ENCODE measurements around the gene TDP1. TPM values are rescaled to one million over a fixed set of nuclear protein-coding genes. Genes with fewer than 3 reads are reported as not detected.

TDP1 gene
- total RNA-seq = 10 to 100 TPM; 92.9 to 99.6 TPM

- ChIA-PET POLR2A (interaction anchor here (0.6 to 1.6 kb wide), 7 partner anchors 9 to 613 kb away, joined by 3 to 5 read pairs (median 4); no protein-coding TSS in a partner anchor), CTCF (interaction anchor here (1.8 kb wide), 1 partner anchor 17 kb away, joined by 8 read pairs; no protein-coding TSS in a partner anchor)
Measured at GRCh38 chr14:89955745-89956660, at the start of gene TDP1. TSS of gene TDP1 (plus strand) at chr14:89955927. CDS start at chr14:89963115, 7,188 bp downstream.

GRCh38 chr14:89906000-89906399 is 49.7 kb upstream of the TDP1 start:
- ChIA-PET POLR2A (interaction anchor here (0.6 kb wide), 1 partner anchor 481 kb away, joined by 15 read pairs; no protein-coding TSS in a partner anchor), CTCF (no interaction called here)

- ChIA-PET CTCF (interaction anchor here (0.8 kb wide), 1 partner anchor 158 kb away, joined by 3 read pairs; no protein-coding TSS in a partner anchor), POLR2A (no interaction called here)
Measured at GRCh38 chr14:89907655-89908054, 48.1 kb upstream of the TDP1 start.

- ChIA-PET POLR2A (no interaction called here), CTCF (interaction anchor here (1.4 kb wide), 1 partner anchor 868 kb away, joined by 3 read pairs; no protein-coding TSS in a partner anchor)
Measured at GRCh38 chr14:89908712-89909450, 46.8 kb upstream of the TDP1 start.

DNA sequence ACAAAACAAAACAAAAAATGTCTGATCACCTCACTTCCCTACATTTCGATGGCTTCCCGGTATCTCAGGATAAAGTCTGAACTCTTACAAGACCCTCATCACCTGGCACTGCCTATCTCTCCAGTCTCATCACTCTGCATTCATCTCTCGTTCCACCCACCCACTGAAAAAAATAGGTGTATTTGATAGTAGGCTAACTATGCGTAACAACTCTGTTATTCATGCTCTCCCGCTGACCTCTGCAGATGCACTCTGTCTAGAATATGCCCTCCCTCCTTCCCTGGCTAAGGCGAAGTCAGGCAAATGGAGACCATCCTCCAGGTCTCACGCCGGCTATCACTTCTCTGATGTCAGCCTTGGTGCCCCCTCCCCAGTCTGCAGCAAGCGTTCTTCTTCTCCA is 46.1 kb upstream of the TDP1 start:
- CTCF ChIA-PET = interaction anchor here (1.4 kb wide), 1 partner anchor 869 kb away, joined by 3 read pairs; no protein-coding TSS in a partner anchor

GRCh38 chr14:89910691-89911009 is 45.1 kb upstream of the TDP1 start:
- POLR2A ChIA-PET = no interaction called here
- CTCF ChIA-PET = no interaction called here

More for the DNA sequence above, 46.1 kb upstream of the TDP1 start:
- POLR2A ChIA-PET = no interaction called here

GRCh38 chr14:89911010-89911919 is 44.5 kb upstream of the TDP1 start:
- CTCF ChIA-PET = no interaction called here
- POLR2A ChIA-PET = no interaction called here

DNA sequence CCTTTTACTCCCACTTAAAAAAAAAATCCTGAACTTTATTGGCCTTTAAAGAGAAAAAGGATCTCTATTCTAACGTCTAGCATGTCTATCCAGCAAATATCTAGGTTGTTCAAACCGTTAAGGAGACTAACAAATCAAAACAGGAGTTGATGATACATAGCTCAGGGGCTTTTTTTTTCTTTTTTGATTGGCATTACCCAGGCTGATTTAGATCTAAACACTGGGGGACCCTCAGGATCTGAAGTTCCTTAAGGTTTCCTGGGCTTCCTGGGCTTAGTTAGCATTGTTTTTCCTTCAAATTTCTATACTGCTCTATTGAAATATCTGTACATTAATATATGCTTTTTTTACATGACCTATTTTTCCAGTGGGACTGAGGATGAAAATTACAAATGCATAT is 43.5 kb upstream of the TDP1 start:
- ChIA-PET POLR2A (no interaction called here), CTCF (no interaction called here)

DNA sequence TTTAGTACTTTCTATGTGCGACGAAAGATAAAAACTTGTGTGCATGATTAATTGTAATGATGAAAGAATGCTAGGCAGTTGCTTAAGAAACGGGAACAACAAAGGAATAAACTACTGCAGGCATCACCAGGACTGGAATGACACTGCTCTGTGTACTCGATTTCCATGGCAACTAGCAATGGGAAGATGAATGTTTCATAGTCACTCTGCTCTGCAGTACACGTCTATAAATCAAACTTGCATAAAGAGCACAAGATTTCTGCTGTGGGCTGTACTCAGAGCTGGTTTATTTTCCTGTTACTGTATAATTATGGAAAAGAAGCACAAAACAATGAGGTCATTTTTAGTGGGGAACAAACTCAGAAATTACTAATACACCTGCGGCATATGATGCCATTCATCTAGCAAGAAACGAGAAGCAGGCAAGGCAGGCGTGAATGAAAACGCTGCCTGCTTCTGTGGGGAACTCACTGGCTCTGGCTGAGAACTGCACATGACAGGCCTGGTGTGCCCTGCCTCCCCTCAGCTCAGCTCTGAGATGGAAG is 43.0 kb upstream of the TDP1 start:
- CTCF ChIA-PET = interaction anchor here (1.1 kb wide), 1 partner anchor 872 kb away, joined by 4 read pairs; no protein-coding TSS in a partner anchor
- POLR2A ChIA-PET = no interaction called here

DNA sequence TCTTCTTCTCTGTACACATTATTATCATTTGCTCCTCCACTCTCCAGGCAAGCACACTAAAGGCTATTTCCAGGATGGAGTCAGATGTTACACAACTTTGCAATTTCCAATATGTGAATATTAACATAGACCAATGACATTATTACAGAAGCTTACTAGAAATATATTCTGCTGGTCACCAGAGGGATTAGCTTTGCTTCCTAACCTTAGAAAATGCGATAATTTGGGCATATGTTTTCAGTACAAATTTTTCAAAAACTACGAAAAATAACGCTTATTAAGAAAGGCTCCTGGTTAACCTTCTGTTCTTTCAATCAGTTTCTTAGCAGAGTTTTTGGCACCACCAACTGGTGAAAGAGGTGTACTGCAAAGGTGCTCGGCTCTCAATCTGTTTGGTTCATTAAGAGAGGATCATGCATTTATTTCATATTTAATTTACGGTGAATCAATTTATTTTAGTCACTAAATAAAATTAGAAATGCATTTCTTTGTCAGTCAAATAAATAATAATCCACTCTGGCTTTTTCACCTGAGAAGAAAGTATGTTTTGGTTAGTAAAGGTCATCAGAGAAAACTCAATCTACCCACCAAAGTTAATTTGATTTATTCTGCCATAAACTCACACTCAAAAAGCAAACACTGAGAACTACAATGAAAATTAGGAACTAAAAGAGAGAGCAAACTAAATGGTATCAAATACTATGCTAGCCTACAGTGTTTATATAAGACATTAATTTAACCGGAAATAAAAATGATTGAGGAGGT is 40.4 kb upstream of the TDP1 start:
- ChIA-PET CTCF (no interaction called here), POLR2A (no interaction called here)

GRCh38 chr14:89918721-89919120 is 37.0 kb upstream of the TDP1 start:
- ChIA-PET POLR2A (no interaction called here), CTCF (no interaction called here)

- ChIA-PET CTCF (no interaction called here), POLR2A (no interaction called here)
Measured at GRCh38 chr14:89920056-89920455, 35.7 kb upstream of the TDP1 start.

DNA sequence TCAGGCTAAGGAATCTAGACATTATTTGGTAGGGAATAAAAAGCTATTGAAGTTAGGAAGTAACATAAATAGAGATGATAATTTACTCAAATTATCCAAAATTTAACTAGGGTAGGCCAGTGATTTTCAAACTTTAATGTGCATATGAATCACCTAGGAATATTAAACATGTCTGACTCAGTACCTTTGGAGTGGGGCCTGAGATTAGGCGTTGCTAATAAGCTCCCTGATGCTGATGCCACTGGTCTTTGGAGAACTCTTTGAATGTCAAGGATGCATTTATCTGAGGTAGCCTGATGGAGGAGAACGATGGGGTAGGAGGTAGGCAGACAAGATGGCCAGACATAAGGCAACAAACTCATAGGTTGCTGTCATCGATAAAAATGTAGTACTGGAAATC is 34.4 kb upstream of the TDP1 start:
- ChIA-PET POLR2A (no interaction called here), CTCF (interaction anchor here (1.1 kb wide), 1 partner anchor 18 kb away, joined by 3 read pairs; no protein-coding TSS in a partner anchor)

DNA sequence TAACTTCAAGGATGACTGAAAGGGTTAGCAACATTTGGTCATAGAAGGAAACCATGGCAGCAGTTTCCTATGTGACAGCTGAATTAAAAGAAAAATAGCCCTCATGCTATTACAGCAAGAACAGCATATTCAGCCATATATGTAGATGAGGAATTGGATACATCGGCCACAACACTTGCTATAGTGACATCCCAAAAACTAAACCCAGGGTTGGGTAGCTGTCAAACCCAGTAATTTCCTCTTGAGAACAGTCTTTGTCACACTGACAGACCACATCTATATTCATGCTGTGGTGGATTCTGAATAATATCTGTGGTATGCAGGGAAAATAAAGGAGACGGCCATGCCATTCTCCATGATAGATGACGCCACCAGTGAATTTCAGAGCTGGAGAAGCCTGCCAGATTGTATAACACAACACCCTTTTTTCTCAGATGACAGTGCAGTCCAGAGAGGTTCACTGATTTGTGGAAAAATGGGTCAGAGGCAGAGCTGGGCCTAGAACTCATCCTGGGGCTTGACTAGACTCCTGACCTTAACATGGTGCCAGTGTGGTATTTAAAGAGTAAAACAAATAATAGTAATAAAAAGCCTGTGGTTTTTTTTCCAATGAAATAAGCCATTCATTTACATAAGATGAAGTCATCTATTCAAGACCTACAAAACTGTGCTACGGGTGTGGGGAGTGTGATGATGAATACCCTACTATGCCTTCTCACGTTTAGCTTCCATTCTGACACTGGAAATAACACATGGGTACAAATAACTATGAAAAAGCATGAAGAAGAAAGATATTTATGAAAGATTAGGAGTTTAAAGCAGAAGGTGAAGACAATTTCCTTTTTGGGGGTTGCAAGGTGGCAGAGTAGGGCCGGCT is 33.5 kb upstream of the TDP1 start:
- POLR2A ChIA-PET = no interaction called here
- CTCF ChIA-PET = interaction anchor here (1.1 kb wide), 1 partner anchor 17 kb away, joined by 3 read pairs; no protein-coding TSS in a partner anchor

DNA sequence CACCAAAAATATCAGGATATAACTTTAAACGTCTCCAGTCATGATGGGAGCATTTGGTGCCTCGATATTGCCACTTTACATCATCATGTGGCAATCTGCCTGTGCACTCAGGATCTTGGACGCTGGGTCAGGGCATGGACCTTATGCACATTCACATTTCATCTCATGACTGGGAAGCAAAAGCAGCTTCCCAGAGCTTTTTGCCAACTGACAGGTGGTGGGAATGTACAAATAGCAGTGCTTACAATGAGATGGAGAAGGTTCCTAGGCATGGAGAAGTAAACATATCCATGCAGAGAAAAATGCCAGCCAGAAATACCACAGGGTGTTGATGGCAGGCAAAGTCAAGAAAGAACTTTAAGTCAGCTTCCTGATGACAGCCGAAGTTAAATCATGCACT is 31.5 kb upstream of the TDP1 start:
- CTCF ChIA-PET = interaction anchor here (3.6 kb wide), 1 partner anchor 15 kb away, joined by 10 read pairs; no protein-coding TSS in a partner anchor

GRCh38 chr14:89926694-89927093 is 29.0 kb upstream of the TDP1 start:
- ChIA-PET POLR2A (no interaction called here), CTCF (interaction anchor here (3.6 kb wide), 1 partner anchor 12 kb away, joined by 10 read pairs; no protein-coding TSS in a partner anchor)

More for the DNA sequence above, 31.5 kb upstream of the TDP1 start:
- POLR2A ChIA-PET = no interaction called here

GRCh38 chr14:89927186-89927865 is 28.4 kb upstream of the TDP1 start:
- POLR2A ChIA-PET = no interaction called here
- CTCF ChIA-PET = interaction anchor here (0.7 to 3.6 kb wide), 2 partner anchors 12 to 1213 kb away, joined by 4 to 10 read pairs; no protein-coding TSS in a partner anchor
